GM19372 (cell line): Measurements from ENCODE around the gene ANO9.
"Not testable (repeated sequence)": the region's sequence is repeated elsewhere in the genome, so short reads cannot be mapped to it uniquely, and the experiment has no call there.

Experiments used
- ATAC-seq: cut with Tn5 transposase; IDR thresholded peaks from one replicate; pipeline ENCODE4 v1.9.1; 2021; ENCODE audit warnings: mild to moderate bottlenecking, low read depth, moderate library complexity; ENCODE audit not compliant: unreplicated experiment

ANO9 gene

GRCh38 chr11:438101-438844 lies 3.5 kb downstream of the ANO9 start:
- no peak for ATAC-seq

GRCh38 chr11:437228-437870 lies 4.5 kb downstream of the ANO9 start:
- ATAC-seq, result no peak

GRCh38 chr11:434999-435740 lies 6.6 kb downstream of the ANO9 start:
- not testable (repeated sequence) for ATAC-seq

- no peak for ATAC-seq
Observed at GRCh38 chr11:434496-434895, 7.3 kb downstream of the ANO9 start.

GRCh38 chr11:433641-434040 lies 8.2 kb downstream of the ANO9 start:
- ATAC-seq, result no peak

GRCh38 chr11:433111-433510 lies 8.7 kb downstream of the ANO9 start:
- ATAC-seq, result no peak

- no peak for ATAC-seq
Observed at GRCh38 chr11:432501-433100, 9.2 kb downstream of the ANO9 start.

- ATAC-seq, result no peak
Observed at GRCh38 chr11:431921-432320, 9.9 kb downstream of the ANO9 start.

DNA sequence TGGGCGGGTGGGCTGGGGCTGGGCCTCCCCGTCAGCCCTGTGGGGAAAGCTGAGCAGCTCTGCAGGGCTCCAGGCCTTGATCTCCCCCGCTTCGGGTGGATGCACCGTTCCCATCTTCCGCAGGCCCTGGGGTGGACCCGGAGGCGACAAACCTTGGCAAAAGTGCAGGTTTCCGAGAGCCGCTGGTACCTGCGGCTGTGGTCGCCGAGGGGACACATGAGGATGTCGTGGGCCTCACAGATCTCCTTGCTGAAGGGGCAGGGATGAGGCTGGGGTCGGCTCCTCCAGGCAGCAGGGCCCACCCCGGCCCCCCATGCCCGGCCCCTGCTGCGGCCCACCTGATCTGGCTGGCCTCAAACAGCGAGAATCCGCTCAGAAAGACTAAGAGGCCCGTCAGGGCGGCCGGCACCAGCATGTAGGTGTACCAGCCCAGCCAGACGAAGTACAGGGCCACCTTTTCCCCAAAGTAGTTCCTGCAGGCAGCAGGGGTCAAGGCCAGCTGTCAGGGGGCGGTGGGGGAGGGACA lies 11.8 kb downstream of the ANO9 start:
- no peak for ATAC-seq

DNA sequence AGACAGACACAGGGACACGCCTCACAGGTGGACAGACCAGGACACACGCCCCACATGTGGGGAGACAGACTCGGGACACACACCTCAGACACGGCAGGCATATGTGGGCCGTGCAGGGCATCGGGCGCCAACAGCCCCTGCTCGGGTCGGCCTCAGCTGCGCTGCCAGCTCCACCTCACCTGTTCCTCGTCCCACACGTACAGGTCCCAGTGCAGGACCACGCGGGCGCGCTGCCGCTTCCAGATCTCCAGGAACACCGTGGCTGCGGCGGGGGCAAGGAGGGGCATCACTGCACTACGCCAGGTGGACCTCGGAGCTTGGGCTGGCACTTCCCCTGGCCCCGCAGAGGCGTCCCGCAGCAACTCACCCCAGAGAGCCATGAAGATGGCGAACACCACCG lies 12.4 kb downstream of the ANO9 start:
- no peak for ATAC-seq

GRCh38 chr11:428295-428694 lies 13.5 kb downstream of the ANO9 start:
- no peak for ATAC-seq

DNA sequence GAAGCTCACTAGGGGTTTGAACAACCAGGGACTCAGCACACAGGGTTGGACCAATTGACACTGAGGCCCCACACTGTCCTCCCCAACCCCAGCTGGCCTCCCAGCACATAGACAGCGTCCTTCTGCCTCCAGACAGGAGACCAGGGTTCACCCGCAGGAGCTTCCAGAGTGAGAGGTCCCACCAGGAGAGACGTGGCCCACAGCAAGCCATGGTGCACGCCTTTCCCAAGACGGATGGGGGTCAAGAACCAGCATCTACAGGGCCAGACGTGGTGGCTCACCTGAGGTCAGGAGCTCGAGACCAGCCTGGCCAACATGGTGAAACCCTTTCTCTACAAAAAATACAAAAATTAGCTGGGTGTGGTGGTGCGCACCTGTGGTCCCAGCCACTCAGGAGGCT lies 15.0 kb downstream of the ANO9 start:
- ATAC-seq, result no peak

DNA sequence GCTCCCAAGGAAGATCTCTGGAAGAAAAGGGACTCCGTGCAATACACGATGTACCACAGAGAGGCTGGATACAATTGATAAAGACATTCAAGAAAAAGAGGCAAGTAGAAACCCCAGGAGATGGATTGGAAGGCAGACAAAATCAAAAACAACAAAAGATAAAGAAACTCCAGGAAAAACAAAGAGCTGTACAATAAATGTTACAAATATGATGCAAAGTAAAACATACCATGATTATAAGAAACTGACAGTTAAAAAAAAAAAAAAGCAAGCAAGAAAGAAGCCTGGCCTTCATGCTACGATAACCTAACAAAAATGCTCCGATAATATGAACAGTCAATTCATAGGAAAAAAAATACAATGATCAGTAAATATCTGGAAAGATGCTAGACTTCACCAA lies 16.5 kb downstream of the ANO9 start:
- no peak for ATAC-seq

DNA sequence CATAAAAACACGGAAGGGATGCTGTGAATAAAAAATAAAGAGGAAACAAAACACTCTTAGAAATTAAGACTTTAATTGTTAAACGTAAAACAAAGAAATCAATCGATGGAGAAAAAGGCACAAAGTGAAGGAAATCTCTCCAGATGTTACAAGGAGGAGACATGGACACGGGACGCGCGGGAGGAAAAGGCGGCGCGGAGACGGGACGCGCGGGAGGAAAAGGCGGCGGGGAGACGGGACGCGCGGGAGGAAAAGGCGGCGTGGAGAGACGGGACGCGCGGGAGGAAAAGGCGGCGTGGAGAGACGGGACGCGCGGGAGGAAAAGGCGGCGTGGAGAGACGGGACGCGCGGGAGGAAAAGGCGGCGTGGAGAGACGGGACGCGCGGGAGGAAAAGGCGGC lies 17.0 kb downstream of the ANO9 start:
- not testable (repeated sequence) for ATAC-seq

DNA sequence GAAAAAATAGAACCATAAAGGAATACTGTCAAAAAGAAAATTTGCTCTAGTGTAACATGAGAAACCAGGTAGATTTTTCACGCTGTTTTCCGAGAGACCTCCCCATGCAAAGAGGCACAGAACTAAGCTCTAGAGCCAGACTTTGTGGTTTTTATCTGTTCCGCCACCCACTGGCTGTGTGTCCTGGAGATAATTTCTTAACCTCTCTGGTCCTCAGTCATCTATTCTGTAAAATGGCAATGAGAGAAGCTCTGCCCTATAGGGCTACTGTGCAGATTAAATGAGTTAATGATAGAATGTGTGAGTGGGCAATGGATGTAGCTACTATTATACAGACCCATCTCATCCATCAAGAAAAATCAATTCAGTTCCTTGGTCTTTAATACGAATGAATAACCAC lies 17.6 kb downstream of the ANO9 start:
- no peak for ATAC-seq

DNA sequence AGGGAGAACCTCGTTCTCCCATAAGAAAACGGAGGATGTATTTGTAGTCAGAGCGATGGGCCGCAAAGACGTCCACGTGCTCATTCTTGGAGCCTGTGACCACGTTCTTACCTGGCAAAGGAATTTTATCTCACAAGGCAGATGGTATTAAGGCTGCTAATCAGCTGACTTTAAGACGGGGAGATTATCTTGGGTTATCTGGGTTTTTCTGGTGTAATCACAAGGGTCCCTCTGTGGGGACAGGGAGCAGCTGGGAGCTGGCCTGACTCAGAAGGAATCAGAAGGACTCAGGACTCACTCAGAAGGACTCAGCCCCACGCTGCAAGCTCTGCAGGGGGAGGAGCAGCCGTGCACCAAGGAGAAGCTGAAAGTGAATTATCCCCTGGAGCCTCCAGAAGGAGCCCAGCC lies 19.6 kb downstream of the ANO9 start:
- no peak for ATAC-seq

- no peak for ATAC-seq
Observed at GRCh38 chr11:420911-421321, 20.9 kb downstream of the ANO9 start.

- no peak for ATAC-seq
Observed at GRCh38 chr11:420054-420910, 21.5 kb downstream of the ANO9 start.

GRCh38 chr11:419248-420005 lies 22.4 kb downstream of the ANO9 start:
- ATAC-seq, result no peak
